IMR-90 (cell line): Measurements from ENCODE around the gene TBC1D16. TPM values are rescaled to one million over a fixed set of nuclear protein-coding genes. Genes with fewer than 3 reads are reported as not detected.

Experiments
- ATAC-seq: fragments of 200-7000 bp; cut with Tn5 transposase; 2 replicates; pipeline ENCODE4 v1.9.1; 2020; ENCODE audit warnings: low read depth, mild to moderate bottlenecking, moderate library complexity
- BruUV-seq: library from RNA; stranded (reverse); fragments of 400-500 nt; replicated peaks from 2 replicates; lab custom pipeline; 2021; lab: Mats Ljungman, UMichigan
- CTCF ChIA-PET: fragments of 300-600 bp; formaldehyde crosslinking; extraction: SDS; loops from one replicate; lab custom pipeline; 2021; ENCODE audit warnings: antibody characterized with exemption; lab: Yijun Ruan, JAX
- POLR2A ChIA-PET: fragments of 300-600 bp; sonication (Branson Sonifier 250); formaldehyde crosslinking; loops from one replicate; lab custom pipeline; 2022; ENCODE audit warnings: antibody characterized with exemption; ENCODE audit not compliant: unreplicated experiment; lab: Charles Lee
- DNase-seq: peaks from one replicate; pipeline ENCODE4 v3.0.0; 2013
- H2AFZ ChIP-seq: replicated peaks from 2 replicates; pipeline ENCODE3; 2013; ENCODE audit warnings: low read length, mild to moderate bottlenecking; ENCODE audit not compliant: poor library complexity
- H2AK5ac ChIP-seq: 2 replicates; pipeline ENCODE4 v1.6.1; 2013; ENCODE audit warnings: low read depth, low read length, inconsistent platforms
- H2AK9ac ChIP-seq: replicated peaks from 2 replicates; pipeline ENCODE3; 2013; ENCODE audit warnings: mild to moderate bottlenecking, low read depth, low read length, moderate library complexity; ENCODE audit not compliant: poor library complexity
- H2BK120ac ChIP-seq: 2 replicates; pipeline ENCODE4 v1.6.1; 2013; ENCODE audit warnings: low read depth, low read length, inconsistent platforms
- H2BK15ac ChIP-seq: 3 replicates; pipeline ENCODE4 v1.6.1; 2013; ENCODE audit warnings: low read depth, low read length, inconsistent platforms
- H2BK20ac ChIP-seq: 2 replicates; pipeline ENCODE4 v1.6.1; 2013; ENCODE audit warnings: low read depth, mild to moderate bottlenecking, inconsistent platforms, low read length, moderate library complexity
- H2BK5ac ChIP-seq: 2 replicates; pipeline ENCODE4 v1.6.1; 2013; ENCODE audit warnings: mild to moderate bottlenecking, low read depth, low read length, inconsistent platforms; ENCODE audit not compliant: poor library complexity, severe bottlenecking
- H3K14ac ChIP-seq: replicated peaks from 2 replicates; pipeline ENCODE4 v1.6.1; 2013; ENCODE audit warnings: low read depth, low read length, inconsistent platforms
- H3K18ac ChIP-seq: 2 replicates; pipeline ENCODE4 v1.6.1; 2013; ENCODE audit warnings: low read depth, low read length, control low read depth
- H3K23ac ChIP-seq: 2 replicates; pipeline ENCODE4 v1.6.1; 2013; ENCODE audit warnings: low read depth, low read length, inconsistent platforms
- H3K27ac ChIP-seq: 2 replicates; pipeline ENCODE4 v1.5.1; 2013; ENCODE audit warnings: mild to moderate bottlenecking, control low read depth, low read length; ENCODE audit not compliant: insufficient read depth
- H3K27me3 ChIP-seq: 2 replicates; pipeline ENCODE4 v1.6.1; 2013; ENCODE audit warnings: low read length; ENCODE audit not compliant: control insufficient read depth, insufficient read depth
- H3K36me3 ChIP-seq: 2 replicates; pipeline ENCODE4 v1.6.1; 2013; ENCODE audit warnings: low read length, mixed read lengths; ENCODE audit not compliant: control insufficient read depth, insufficient read depth
- H3K4ac ChIP-seq: 2 replicates; pipeline ENCODE4 v1.6.1; 2013; ENCODE audit warnings: low read depth, low read length, inconsistent platforms
- H3K4me1 ChIP-seq: 2 replicates; pipeline ENCODE4 v1.6.1; 2013; ENCODE audit warnings: low read length, mixed read lengths; ENCODE audit not compliant: control insufficient read depth, insufficient read depth
- H3K4me2 ChIP-seq: 2 replicates; pipeline ENCODE4 v1.6.1; 2013; ENCODE audit warnings: low read depth, mild to moderate bottlenecking, control low read depth, low read length, moderate library complexity
- H3K4me3 ChIP-seq: 2 replicates; pipeline ENCODE4 v1.5.1; 2013; ENCODE audit warnings: low read depth, mild to moderate bottlenecking, control low read depth, low read length, moderate library complexity; ENCODE audit not compliant: insufficient read depth
- H3K56ac ChIP-seq: 2 replicates; pipeline ENCODE4 v1.6.1; 2013; ENCODE audit warnings: low read length, inconsistent platforms; ENCODE audit not compliant: insufficient read depth; ENCODE audit errors: extremely low read depth
- H3K79me1 ChIP-seq, 2 experiments: 2 replicates each; pipeline ENCODE4 v1.6.1; 2013; ENCODE audit warnings: low read length in 2 of 2, inconsistent platforms in 1 of 2, low read depth in 1 of 2
- H3K9ac ChIP-seq: 2 replicates; pipeline ENCODE4 v1.6.1; 2013; ENCODE audit warnings: low read depth, low read length, control low read depth
- H3K9me1 ChIP-seq: 2 replicates; pipeline ENCODE4 v1.6.1; 2013; ENCODE audit warnings: low read length, inconsistent platforms; ENCODE audit not compliant: insufficient read depth
- H3K9me3 ChIP-seq: 2 replicates; pipeline ENCODE4 v1.6.1; 2013; ENCODE audit warnings: low read length; ENCODE audit not compliant: control insufficient read depth, insufficient read depth
- H4K20me1 ChIP-seq: 2 replicates; pipeline ENCODE4 v1.6.1; 2013; ENCODE audit warnings: low read length, inconsistent platforms; ENCODE audit not compliant: insufficient read depth
- H4K5ac ChIP-seq: 2 replicates; pipeline ENCODE4 v1.6.1; 2013; ENCODE audit warnings: mild to moderate bottlenecking, low read depth, low read length, control low read depth
- H4K8ac ChIP-seq, 2 experiments: 2 replicates each; pipeline ENCODE4 v1.6.1; 2013; ENCODE audit warnings: low read depth in 2 of 2, low read length in 2 of 2, control low read depth in 1 of 2, inconsistent platforms in 1 of 2
- H4K91ac ChIP-seq: 2 replicates; pipeline ENCODE4 v1.6.1; 2013; ENCODE audit warnings: low read depth, low read length, inconsistent platforms; ENCODE audit not compliant: insufficient read depth
- BHLHE40 ChIP-seq: fragments of 150-350 bp; IDR thresholded peaks from 2 replicates; pipeline ENCODE4 v1.6.1; 2016; ENCODE audit warnings: mild to moderate bottlenecking, low read depth, low read length
- CEBPB ChIP-seq: IDR thresholded peaks from 2 replicates; pipeline ENCODE4 v1.6.1; 2012; ENCODE audit warnings: low read depth, low read length, improper control_type of control experiment
- CHD1 ChIP-seq: IDR thresholded peaks from 2 replicates; pipeline ENCODE4 v1.6.1; 2012; ENCODE audit warnings: low read depth, low read length, improper control_type of control experiment
- CTCF ChIP-seq: conservative IDR thresholded peaks from 2 replicates; pipeline ENCODE4 v1.5.1; 2012; ENCODE audit warnings: mild to moderate bottlenecking, low read depth, low read length, improper control_type of control experiment
- ELK1 ChIP-seq: fragments of 150-350 bp; IDR thresholded peaks from 2 replicates; pipeline ENCODE4 v1.6.1; 2016; ENCODE audit warnings: low read depth, mild to moderate bottlenecking, low read length, moderate library complexity, borderline replicate concordance
- MAFK ChIP-seq: IDR thresholded peaks from 2 replicates; pipeline ENCODE4 v1.6.1; 2012; ENCODE audit warnings: low read depth, low read length, improper control_type of control experiment
- MAZ ChIP-seq: IDR thresholded peaks from 2 replicates; pipeline ENCODE4 v1.6.1; 2012; ENCODE audit warnings: low read depth, mild to moderate bottlenecking, low read length, improper control_type of control experiment, moderate library complexity, borderline replicate concordance
- MXI1 ChIP-seq: IDR thresholded peaks from 2 replicates; pipeline ENCODE4 v1.6.1; 2012; ENCODE audit warnings: low read depth, mild to moderate bottlenecking, low read length, moderate library complexity, borderline replicate concordance
- NFE2L2 ChIP-seq: fragments of 150-350 bp; IDR thresholded peaks from 2 replicates; pipeline ENCODE4 v1.6.1; 2016; ENCODE audit warnings: low read depth, mild to moderate bottlenecking, low read length
- POLR2A ChIP-seq: IDR thresholded peaks from 2 replicates; pipeline ENCODE4 v1.6.1; 2012; ENCODE audit warnings: mild to moderate bottlenecking, low read depth, low read length
- RCOR1 ChIP-seq: IDR thresholded peaks from 2 replicates; pipeline ENCODE4 v1.6.1; 2012; ENCODE audit warnings: mild to moderate bottlenecking, low read length, improper control_type of control experiment; ENCODE audit not compliant: insufficient replicate concordance
- RFX5 ChIP-seq: IDR thresholded peaks from 2 replicates; pipeline ENCODE4 v1.8.0; 2012; ENCODE audit warnings: low read depth, mild to moderate bottlenecking, low read length, moderate library complexity
- SMC3 ChIP-seq: fragments of 150-350 bp; IDR thresholded peaks from 2 replicates; pipeline ENCODE4 v1.6.1; 2016; ENCODE audit warnings: low read depth, mild to moderate bottlenecking, antibody characterized with exemption, low read length, moderate library complexity
- USF2 ChIP-seq: fragments of 150-350 bp; IDR thresholded peaks from 2 replicates; pipeline ENCODE4 v1.6.1; 2017; ENCODE audit warnings: mild to moderate bottlenecking, antibody characterized with exemption, low read length, low read depth
- WGBS, 2 experiments: methylation state at CpG; one replicate each; pipeline versions ENCODE4 v1.1.5 to v1.1.7; 2013; ENCODE audit warnings: missing lambda C conversion rate in 2 of 2; ENCODE audit not compliant: insufficient read length in 1 of 2; ENCODE audit errors: extremely low coverage in 2 of 2; 5-methylcytosine and 5-hydroxymethylcytosine counted together
- dilution Hi-C: fragments of 300-500 bp; cut with HindIII; formaldehyde crosslinking; loops from one replicate; pipeline ENCODE4 v1.14.3; 2018; ENCODE audit warnings: low sequenced_read_pairs; ENCODE audit not compliant: unreplicated experiment
- in situ Hi-C: fragments of 300-500 bp; cut with MboI; formaldehyde crosslinking; loops from 3 replicates; pipeline ENCODE4 v1.14.3; 2019; ENCODE audit warnings: low sequenced_read_pairs, inconsistent platforms, mixed read lengths
- intact Hi-C: fragments of 100-400 bp; cut with micrococcal nuclease; formaldehyde crosslinking; loops from 2 replicates; pipeline ENCODE4 v1.10.0; 2022
- polyA plus RNA-seq, 3 experiments: library from polyadenylated mRNA; depleted of rRNA; stranded (reverse); fragments of >200 nt; gene quantifications; 2 replicates each; pipeline ENCODE4 v1.2.3, GENCODE V29; 2012; ENCODE audit warnings: low replicate concordance in 1 of 3
- total RNA-seq: library from RNA; depleted of rRNA; stranded (reverse); fragments of >200 nt; gene quantifications from 2 replicates; pipeline ENCODE4 v1.2.3, GENCODE V29; 2012

The TBC1D16 gene
- total and polyA plus RNA-seq, 2 of the 4 experiments (the other 2 are of a cell fraction), result 10.1 to 16.7 TPM

- Histone ChIP-seq H3K4me1 (no peaks in the 10 kb centered on the region; the same call in 1 of the 2 replicates), H3K18ac (no peak overlapping the region), H3K4me2 (no peak overlapping the region), H3K9ac (no peak overlapping the region), H2AK5ac (no peak overlapping the region), H2AFZ (no peak overlapping the region), H2BK15ac (no peak overlapping the region), H4K91ac (no peak overlapping the region), H3K79me1 (no peaks in the 10 kb centered on the region), H4K5ac (no peak overlapping the region), H2BK20ac (no peak overlapping the region), H3K27me3 (peaks cover 66% of the 10 kb centered on the region), H3K36me3 (no peaks in the 10 kb centered on the region), H3K14ac (no peak overlapping the region), H3K9me3 (no peaks in the 10 kb centered on the region), H4K20me1 (no peaks in the 10 kb centered on the region), H3K4me3 (no peak overlapping the region), H3K56ac (no peak overlapping the region), H2BK120ac (no peak overlapping the region), H4K8ac (no peak overlapping the region), H3K9me1 (no peaks in the 10 kb centered on the region), H2AK9ac (no peak overlapping the region), H3K23ac (no peak overlapping the region), H3K27ac (no peak overlapping the region), H3K4ac (no peak overlapping the region), H2BK5ac (no peak overlapping the region)
- CTCF ChIA-PET, result no interaction called here
- no TSS peak for BruUV-seq
- in situ Hi-C loops, result loop anchor here (5.0 to 10.0 kb wide), 3 partner anchors 48 to 160 kb away; no protein-coding TSS in a partner anchor
- ATAC-seq (no peak), DNase-seq (no peak)
- POLR2A ChIA-PET, result no interaction called here
- intact Hi-C loops, result no loop called here
- WGBS, 2 experiments, result 46% methylated on average over 7 of the region's 19 CpGs; no CpG with 5 or more reads in 1 of the 2 experiments
- dilution Hi-C loops, result no loop called here
- no peak for TF ChIP-seq ELK1
- no peak for TF ChIP-seq RFX5
- no peak for TF ChIP-seq CEBPB
- no peak for TF ChIP-seq MAFK
- no peak for TF ChIP-seq CTCF
- no peak for TF ChIP-seq SMC3
- TF ChIP-seq CHD1, result no peak
- no peak for TF ChIP-seq NFE2L2
- no peak for TF ChIP-seq USF2
- no peak for TF ChIP-seq POLR2A
- no peak for TF ChIP-seq MXI1
- TF ChIP-seq BHLHE40, result no peak
- no peak for TF ChIP-seq MAZ
- no peak for TF ChIP-seq RCOR1
These were observed 120.6 kb downstream of the TBC1D16 start for GRCh38 chr17:79914813-79915740.
